ENCODE measurements around the gene AGAP1.
"Not testable (repeated sequence)": the region's sequence is repeated elsewhere in the genome, so short reads cannot be mapped to it uniquely, and the experiment has no call there.

AGAP1 gene

DNA sequence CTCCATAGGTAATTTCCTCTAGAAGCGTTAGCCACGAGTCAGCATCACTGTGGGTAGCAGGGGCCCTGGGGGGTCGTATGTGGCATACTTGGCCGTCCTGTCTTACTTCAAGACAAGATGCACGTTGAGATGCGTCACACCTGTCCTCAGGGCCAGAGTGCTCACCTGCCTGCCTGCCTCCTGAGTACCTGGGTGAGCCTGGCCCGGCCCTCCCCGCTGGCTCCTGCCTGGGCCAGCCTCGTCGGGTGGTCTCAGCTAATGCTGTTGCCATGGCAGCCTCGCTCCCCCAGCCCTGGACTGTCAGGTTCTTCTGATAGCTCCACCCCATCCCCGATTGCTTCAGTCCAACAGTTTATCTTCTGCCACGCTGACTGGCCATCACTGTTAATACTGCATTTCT lies 441.9 kb downstream of the AGAP1 start:
- DNase-seq, result no peak

DNA sequence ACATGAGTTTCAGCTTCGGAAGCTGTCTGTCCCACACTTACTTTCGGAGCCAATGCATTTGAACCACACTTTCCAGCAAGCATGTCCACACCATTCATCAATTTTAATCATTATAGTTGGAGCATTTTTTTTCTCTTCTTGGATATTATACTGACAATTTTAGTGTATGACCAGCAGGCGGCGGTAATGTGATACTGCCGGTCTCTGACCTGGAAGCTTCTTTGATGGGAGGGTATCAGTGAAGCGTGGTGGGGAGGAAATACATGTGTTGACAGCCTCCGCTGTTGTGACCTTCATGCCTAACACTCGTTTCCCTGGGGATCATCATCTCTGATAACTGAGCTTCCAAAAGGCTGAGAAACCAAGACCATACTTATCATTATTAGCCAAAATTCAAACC lies 442.6 kb downstream of the AGAP1 start:
- no peak for DNase-seq

DNA sequence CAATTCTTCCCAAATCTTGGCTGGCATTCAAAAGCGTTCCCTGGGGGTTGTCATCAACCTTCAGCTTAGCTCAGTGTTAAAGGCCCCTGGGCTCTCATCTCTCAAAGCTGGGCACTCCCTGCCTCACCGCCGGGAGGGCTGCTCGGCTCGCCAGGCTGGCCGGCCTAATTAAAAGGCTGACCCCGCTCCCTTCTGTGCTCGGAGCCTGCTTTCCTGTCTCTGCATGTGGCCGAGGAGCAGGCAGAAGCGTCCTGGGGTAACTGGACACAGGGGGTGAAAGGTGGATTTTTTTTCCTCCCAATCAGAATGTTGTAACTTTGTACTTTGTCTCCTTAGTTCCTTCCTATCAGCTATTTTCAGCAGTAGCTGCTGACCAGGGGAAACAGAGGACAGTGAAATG lies 443.2 kb downstream of the AGAP1 start:
- no peak for DNase-seq

DNA sequence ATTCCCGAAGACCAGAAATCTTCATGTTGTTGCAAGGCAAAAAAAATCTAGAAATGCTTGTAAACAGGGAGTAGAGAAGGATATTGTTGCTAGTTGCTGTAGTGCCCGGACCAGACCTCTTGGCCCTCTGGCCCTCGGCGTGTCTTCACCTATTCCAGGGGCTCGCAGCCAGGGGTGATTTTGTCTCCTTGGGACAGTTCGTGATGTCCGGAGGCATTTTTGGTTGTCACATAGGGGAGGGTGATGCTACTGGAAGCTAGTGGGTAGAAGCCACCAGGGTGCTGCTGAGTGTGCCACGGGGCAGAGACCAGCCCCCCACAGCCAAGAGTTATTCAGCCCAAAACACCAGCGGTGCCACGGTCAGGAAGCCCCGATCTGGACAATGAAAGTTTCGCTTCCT lies 443.7 kb downstream of the AGAP1 start:
- no peak for DNase-seq

DNA sequence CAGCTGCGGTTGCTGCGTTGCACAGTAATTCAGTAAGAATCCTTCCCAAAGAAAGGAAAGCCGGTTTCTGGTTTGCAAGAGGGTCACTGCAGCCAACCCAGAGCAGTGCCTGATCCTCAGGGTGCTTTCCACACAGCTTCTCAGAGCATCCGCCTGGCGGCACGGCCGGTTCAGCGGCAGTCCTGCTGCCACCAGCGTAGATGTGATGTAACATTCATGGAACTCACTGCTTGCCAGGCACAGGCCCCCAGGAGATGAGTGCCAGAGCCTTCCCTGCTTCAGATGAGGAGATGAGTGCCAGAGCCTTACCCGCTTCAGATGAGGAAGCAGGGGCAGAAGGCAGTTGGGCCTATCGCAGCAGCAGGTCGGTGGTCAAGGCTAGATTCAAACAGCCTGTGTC lies 444.1 kb downstream of the AGAP1 start:
- no peak for DNase-seq

DNA sequence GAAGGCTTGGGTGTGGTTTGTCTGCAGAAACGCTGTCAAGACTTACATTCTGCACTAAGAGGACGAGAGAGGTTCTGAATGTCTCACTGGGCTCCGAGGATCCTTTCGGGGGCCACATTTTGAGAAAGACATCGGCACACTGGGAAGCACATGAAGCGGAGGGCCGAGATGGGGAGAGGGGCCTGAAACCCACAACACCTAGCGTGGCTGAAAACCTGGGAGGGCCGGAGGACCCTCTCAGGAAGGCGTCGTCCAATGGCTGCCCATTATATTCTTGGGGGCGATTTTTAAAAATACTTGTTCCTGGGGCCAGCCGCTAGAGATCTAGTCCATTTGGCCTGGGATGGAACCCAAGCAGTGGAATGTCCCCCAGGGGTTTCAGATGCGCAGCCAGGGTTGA lies 444.8 kb downstream of the AGAP1 start:
- DNase-seq, result no peak

DNA sequence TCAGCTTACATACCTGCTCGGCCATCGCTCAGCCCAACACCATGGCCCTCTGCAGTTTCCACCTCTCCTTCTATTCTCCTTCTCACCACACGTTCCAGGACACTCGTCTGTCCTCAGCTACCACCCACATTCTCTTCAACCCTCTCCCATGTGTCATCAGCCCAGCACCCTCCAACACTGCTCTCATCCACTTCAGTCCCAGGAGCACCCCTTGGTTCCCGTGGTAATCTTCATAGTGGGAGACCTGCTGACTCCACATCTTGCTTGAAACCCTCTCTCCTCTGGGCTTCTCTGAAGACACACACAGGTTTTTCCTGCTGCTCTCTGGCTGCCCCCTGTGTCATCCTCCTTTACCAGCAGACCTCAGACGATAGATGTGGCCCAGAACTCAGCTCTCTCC lies 445.6 kb downstream of the AGAP1 start:
- DNase-seq, result no peak

DNA sequence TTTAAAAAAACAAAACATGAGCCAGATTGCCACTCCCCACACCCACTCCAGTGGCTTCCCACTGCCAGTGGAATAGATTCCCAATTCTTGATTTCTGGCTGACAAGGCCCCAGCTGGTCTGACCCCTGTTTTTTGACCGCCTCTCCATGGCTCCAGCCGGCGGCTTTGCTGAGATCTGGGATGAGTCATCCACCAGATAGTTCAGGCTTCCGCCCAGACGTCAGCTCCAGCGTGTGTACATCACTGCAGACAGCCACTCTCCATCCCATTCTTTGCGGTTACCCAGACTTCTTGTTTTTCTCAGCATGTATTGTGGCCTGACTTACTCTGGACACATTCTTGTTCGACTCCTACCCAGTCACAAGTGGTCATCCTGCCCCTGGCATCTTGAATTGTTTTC lies 446.5 kb downstream of the AGAP1 start:
- DNase-seq, result no peak

DNA sequence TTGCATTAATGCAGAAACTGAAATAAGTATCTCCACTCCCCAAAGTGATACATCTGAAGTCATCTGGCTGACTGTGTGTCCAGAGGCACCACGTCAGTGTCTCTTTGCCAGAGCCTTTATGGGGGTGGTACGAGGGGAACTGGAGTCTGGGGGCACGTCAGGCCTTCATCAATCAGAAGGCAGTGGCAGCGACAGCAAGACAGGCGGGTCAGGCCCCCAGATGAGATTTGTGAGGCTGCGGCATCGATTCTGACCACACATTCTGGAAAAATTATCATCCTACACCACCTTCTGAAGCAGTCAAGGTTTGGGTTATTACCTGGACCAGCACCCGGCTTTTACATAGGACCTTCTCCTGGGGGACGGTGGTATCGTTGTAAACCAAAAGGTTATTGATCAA lies 450.7 kb downstream of the AGAP1 start:
- DNase-seq, result no peak

DNA sequence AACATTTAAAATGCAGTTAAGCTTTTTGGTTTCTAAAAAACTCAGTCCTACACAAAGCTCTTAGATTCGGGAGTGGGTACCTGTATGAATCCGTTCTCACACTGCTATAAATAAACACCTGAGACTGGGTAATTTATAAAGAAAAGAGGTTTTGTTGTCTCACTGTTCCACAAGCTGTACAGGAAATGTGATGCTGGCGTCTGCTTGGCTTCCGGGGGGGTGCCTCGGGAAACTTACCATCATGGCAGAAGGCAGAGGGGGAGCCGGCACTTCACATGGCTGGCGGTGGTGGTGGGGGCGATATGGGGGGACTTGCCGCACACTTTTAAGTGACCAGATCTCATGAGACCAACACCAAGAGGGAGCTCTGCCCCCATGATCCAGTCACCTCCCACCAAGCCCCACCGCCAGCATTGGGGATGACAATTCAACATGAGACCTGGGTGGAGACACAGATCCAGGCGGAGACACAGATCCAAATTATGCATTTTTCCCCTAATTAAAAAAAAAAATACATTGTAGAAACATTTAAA lies 451.8 kb downstream of the AGAP1 start:
- no peak for DNase-seq

DNA sequence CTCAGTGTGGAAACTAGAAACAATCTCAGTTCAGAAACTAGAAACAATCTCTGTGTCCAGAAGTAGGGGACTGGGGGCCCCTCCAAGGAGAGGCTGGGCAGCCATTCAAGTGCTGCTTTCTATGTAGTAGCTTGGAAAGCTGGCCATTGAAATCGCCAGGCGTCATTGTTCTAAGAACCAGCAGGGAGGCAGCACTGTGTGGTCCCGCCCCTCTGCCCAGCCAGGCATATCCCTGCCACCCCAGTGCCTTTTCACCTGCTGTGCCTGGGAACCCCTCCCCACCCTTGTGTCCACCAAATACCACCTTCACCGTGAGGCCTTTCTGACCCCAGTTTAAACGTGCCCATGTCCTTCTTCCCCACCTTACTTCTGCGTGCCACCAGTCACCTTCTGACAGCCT lies 452.7 kb downstream of the AGAP1 start:
- no peak for DNase-seq

DNA sequence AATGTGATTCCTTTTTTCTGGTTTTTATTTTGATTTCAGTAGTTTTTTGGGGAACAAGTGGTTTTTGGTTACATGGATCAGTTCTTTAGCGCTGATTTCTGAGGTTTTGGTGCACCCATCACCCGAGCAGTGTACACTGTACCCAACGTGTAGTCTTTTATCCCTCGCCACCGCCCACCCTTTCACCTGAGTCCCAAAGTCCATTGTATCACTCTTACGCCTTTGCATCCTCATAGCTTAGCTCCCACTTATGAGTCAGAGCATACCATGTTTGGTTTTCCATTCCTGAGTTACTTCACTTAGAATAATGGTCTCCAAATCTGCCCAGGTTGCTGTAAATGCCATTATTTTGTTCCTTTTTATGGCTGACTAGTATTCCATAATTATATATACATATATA lies 453.2 kb downstream of the AGAP1 start:
- not testable (repeated sequence) for DNase-seq

DNA sequence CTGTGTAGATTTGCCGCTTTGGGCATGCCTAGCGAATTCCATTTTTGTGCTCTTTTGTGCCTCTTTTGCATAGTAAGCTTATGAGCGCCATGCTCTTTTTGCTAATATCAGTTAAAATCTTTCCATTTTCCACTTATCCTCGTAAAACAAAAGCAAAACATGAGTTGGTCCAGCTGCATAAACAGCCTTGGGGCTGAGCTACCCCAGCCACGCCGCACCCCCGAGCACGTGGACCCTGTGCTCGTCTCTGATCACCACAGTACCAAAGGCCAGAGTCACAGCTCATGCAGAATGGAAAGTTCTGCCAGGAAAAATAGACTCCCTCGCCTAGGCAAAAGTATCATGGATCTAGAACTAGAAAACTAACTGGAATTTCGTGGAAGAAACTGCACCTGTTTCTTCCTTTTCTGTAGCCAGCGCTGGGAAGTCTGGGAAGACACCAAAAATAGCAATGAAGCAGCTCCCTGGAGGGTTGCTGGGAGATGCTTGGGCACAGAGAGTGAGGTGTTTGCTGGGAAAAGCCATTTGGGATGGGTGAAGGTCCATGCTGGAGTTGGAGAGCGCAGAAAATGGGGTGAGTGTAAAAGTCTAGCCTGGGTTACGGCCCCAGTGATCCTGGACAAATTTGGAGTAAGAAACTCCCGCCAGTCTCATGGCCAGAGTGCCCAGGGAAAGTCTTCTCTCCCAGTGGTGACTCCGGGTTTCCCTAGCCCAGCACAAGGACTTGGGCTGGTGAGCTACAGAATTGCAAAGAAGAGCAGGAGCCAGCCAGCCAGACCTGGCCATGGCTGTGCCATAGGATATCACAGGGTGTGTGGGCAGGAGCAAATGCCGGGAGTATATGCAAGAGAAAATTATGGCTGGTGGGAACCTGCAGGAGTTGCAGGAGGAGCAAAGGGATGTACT lies 456.0 kb downstream of the AGAP1 start:
- no peak for DNase-seq

DNA sequence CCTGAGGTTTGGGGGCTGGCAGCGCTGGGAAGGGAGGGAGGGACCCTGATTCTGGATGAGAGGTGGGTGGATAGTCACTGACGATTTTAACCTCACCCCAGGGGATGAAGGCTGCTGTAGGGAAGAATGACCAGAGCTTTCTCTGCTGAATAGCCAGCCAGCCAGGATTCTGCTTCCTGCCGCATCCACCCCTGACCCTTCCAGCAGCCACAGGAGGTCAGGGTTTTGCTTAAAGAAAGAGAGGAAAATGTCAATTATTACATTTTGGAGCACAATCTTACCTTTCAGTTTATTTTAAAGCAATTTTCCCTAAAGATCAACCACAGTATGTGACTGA lies 456.6 kb downstream of the AGAP1 start:
- DNase-seq, result no peak

DNA sequence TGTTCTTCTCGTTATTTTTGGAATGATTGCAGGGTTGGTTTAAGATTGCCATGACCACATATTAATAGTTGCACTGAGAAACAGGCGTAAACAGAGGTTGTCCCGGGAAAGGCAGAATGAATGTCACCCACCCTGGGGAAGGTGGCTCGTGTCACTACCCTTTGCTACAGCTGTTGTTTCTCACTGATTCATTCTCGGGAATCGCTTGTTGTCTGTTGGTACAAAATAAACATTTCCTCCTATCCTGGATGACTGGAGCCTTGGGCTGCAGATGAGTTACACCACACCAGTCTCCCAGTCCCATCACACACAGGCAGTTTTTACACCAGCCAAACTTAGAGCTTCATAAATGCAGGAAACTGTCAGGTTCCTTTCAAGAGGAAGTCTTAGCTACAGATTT lies 457.6 kb downstream of the AGAP1 start:
- no peak for DNase-seq

DNA sequence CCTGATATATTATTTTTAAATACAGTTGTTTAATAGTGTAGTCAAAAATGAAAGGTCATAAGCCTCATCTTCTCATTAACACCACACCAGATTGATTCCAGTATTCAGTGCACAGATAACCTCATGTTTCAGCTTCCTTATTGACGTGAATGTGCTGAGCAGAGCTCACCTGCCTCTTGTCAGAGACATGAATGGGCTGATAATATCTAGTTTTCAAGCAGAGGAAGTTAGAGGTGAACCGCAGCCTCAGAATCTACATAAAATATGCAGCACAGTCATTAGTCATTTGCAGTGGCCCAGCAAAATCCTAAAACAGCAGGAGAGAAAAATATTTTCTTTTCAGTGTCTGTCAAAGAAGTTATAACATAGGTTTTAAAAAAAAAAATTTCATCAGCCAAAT lies 458.1 kb downstream of the AGAP1 start:
- DNase-seq, result no peak

DNA sequence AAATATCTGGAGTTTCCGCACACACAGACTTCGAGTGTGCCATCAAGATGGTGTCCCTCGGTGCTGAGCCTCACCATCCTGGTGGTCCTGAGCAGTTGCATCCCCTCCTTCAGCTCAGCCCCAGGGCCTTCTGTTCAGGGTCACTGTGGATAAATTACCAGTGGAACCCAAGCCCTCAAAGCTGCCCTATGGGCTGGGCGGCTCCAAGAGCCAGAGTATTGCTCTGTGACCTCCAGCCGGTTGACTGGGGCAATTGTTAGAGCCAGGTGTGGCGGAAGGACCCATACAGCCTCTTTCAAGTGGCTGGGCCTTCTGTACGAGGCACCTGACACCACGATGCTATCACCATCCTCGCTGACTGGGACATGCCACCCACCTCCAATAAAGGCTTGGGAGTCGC lies 458.9 kb downstream of the AGAP1 start:
- no peak for DNase-seq

DNA sequence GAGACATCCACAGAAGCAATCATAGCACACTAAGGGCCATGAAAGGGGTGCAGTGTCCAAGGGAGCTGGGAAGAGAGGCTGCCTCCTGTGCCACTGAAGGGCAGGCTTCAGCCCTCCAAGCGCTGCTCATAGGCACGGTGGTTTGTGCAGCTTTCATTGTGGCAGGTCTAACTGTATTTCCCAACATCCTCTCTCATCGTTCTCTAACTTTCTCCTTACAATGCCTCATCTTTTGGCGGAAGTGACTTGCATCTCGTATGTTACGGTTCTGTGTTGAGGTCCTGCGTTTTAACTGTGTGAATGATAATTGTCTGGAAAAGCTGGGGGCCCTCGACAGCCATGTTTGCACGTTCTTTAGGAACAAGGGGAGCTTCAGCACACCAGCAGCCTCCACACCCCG lies 460.4 kb downstream of the AGAP1 start:
- no peak for DNase-seq

DNA sequence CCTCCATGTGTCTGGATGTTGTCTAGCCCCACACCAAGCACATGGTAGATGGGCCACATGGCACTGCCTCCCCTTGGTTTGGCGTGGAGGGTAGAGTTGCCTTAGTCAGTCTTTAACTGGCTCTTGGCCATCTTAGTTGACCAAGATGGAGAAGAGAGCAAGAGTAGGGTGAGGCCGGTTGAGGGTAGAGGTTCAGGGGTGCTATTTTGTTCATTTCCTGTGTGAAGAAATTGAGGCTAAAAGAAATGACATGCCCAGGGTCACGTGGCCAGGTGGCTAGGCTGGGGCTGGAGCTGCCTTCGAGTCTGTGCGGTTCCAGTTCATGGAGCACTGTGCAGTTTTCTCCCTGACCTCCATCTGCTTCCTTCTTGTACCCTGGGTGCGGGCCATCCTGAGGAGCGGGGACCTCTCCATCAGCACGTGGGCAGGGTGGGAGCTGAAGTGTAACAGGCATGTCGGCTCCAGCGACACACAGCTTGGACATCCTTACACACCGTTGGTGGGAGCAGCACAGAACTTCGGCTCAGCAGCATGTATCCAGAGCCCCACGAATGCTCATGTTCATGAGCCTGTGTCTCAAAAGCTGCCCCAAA lies 461.1 kb downstream of the AGAP1 start:
- no peak for DNase-seq

DNA sequence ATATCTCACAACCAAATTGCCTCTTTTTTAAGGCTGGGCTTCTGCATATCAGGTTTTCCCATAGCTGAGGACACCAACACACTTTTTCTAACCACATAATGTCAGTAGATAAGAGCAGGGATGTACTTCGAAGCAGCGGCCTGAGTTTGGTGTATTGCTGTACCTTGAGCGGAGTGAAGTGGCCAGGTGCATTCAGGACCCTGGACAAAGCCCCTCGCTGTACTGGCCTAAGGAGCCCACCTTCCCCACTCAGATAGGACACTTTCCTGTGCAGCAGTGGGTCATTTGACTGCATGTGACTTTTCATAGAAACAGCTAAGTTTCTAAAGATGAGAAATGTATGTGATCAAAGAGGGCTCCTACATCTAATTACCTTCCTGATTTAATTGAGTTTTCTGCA lies 461.8 kb downstream of the AGAP1 start:
- no peak for DNase-seq

DNA sequence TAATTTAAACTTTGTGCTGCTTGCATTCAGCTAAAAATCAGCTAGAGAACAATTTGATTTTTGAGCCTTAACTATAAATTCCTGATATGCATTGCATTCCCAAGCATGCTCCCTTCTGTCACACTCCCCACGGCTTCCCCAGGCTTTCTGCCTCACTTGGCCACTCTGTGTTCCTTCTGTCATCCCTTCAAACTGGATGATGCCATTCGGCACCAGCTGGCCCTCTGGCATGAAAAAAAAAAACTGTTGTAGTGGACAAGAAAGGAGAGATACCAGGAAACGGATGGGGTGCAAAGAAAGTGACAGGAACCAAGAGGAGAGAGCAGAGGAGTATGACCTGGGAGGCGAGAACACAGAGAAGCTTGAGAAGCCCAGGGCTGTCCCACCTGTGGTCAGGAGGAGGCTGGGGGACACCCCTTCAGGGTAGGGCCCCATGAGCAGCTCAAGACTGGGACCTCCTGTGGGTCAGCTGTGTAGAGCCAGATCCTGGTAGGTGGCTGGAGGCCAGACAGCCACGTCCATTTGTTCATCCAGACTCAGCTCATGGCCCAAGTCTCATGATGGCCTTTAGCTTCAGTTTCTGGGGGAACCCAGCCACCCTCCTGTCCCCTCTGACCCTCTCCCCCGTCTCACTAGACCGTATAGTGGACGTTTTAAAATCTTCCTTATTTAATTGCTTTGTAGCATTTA lies 462.6 kb downstream of the AGAP1 start:
- no peak for DNase-seq

DNA sequence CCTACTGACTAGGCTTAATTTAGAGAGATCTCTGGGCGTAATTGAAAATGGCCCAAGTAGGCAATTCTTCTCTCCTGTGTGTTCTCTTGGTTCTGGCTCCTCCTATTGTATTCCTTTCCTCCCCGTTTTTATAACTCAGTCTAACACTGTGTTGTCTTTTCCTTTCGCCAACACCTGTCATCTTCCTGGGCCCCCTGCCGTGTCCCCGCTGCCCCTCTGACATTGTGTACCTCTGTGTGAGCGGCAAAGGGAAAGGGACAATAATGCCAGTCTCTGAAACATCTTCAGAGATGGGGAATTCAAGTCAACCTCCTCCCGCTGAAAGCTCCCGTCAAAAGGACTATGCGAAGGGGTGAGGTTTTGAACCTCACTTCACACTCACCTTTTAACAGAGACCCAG lies 463.4 kb downstream of the AGAP1 start:
- no peak for DNase-seq

DNA sequence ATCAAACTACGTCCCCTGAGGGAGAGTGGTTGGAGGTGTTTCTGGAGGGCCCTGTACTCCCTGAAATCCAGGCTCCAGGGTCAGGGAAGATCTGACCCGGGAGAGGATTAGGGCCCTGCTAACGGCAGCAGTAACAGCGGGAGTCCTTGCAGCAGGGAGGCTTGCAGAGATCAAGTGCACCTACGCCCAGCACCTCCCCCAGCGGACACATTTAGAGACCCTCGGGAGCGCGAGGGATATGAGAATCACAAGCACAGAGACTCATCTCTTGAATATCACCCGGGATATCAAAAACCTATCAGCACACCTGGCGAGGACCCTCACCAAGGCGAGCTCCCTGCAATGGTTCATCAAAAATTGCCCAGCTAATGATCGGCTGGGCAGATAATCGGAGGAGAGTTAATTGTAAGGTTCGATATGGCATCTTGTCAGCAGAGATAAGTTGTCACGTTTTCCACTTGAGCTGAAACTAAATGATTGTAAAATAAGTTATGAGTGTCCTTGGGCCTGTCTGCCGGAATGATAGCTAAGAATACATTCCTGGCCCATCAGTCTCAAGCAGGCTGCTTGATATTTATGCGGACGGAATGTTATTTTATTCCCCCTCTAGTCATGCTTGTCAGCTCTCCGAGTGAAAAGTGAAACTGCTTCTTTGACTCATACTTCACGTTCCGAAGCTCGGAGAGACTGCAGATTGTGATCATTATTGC lies 464.5 kb downstream of the AGAP1 start:
- DNase-seq, result no peak
